Mesodermal cell (in vitro differentiated cells): ENCODE results near the gene CFAP20DC.

Experiments
- H3K27ac ChIP-seq: 2 replicates; pipeline ENCODE4 v1.7.0; 2013; ENCODE audit warnings: mild to moderate bottlenecking, low read depth, low read length, moderate library complexity; ENCODE audit not compliant: severe bottlenecking
- H3K36me3 ChIP-seq: 2 replicates; pipeline ENCODE4 v1.7.1; 2013; ENCODE audit warnings: mild to moderate bottlenecking, low read length, moderate library complexity; ENCODE audit not compliant: control insufficient read depth, insufficient read depth
- H3K4me1 ChIP-seq: one replicate; pipeline ENCODE4 v1.7.1; 2013; ENCODE audit warnings: mild to moderate bottlenecking, low read length; ENCODE audit not compliant: insufficient read depth, control insufficient read depth, poor library complexity, severe bottlenecking
- H3K4me3 ChIP-seq: 2 replicates; pipeline ENCODE4 v1.7.0; 2013; ENCODE audit warnings: low read length, control low read depth, mild to moderate bottlenecking; ENCODE audit not compliant: insufficient read depth, poor library complexity, severe bottlenecking; ENCODE audit errors: extremely low read depth
- H3K9me3 ChIP-seq: 2 replicates; pipeline ENCODE4 v1.7.1; 2013; ENCODE audit warnings: mild to moderate bottlenecking, low read length, moderate library complexity; ENCODE audit not compliant: control insufficient read depth
- WGBS, 2 experiments: methylation state at CpG; one replicate each; pipeline ENCODE4 v1.1.5; 2013; ENCODE audit warnings: missing lambda C conversion rate in 2 of 2; ENCODE audit not compliant: insufficient coverage in 2 of 2; 5-methylcytosine and 5-hydroxymethylcytosine counted together

The CFAP20DC gene

DNA sequence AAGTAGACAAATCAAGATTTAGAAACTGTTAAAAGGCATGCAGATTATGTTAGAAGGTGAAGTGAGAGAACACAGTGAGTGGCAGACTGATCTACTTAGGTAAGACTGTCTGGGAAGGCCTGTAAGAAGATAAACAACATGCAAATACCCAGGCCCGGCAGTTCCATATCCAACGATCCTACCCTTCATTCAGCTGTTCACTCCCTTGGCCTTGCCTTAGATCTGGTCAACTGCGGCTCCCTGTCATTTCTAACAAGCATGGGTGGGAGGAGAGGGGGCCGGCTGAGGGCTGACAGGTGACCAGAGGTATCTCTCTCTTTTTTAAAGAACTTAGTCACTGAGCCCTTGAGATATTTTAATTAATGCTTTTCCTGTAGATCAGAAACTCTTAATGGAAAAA is 298.6 kb downstream of the CFAP20DC start:
- Histone ChIP-seq H3K36me3 (no peaks in the 10 kb centered on the region), H3K4me1 (no peaks in the 10 kb centered on the region), H3K27ac (no peak overlapping the region), H3K9me3 (no peaks in the 10 kb centered on the region), H3K4me3 (no peak overlapping the region)
- WGBS, 2 experiments = 89% methylated on average over 3 of the region's 4 CpGs; no CpG with 5 or more reads in 1 of the 2 experiments

DNA sequence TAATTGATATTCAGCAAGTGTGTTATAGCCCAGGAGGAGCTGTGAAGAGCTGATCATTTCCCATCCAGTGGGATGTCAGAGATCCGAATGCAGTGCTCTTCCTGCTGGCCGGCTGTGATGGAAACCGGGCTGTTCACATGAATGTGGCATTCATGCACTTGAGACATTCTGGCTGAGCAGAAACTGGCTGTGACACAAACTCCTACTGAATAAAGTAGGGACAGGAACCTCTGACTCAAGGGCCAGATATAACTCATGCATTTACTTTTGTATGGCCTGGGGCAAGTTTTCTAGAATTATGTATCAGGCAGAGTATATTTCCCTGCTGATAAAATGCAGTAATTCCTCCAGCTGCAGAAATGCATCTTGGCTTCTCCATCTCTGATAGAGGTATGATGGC is 299.9 kb downstream of the CFAP20DC start:
- H3K4me3 ChIP-seq = no peak overlapping the region
- WGBS, 2 experiments = 93 to 100% methylated on average over 3 of the region's 3 CpGs
- no peaks in the 10 kb centered on the region for H3K4me1 ChIP-seq
- H3K36me3 ChIP-seq = no peaks in the 10 kb centered on the region
- no peaks in the 10 kb centered on the region for H3K9me3 ChIP-seq
- no peak overlapping the region for H3K27ac ChIP-seq

DNA sequence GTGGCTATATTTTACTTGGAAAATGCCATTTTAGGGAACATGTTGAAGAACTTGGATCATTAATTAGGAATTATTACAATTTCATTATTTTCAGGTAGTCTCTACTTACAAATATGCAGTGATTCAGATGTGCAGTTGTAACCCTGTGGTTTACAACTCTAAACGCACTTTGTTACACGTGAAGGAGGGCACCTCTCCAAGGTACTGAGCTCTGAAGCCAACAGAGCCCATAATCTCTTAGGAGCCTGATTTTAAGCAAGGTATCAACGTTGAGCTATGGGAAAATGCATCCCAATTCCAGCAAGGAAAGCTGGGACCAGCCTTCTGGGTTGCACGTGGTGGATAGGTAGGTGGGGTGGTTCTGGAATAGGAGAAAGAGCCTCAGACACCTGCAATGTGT is 301.8 kb downstream of the CFAP20DC start:
- 57 to 65% methylated on average over 4 of the region's 4 CpGs for WGBS, 2 experiments
- no peak overlapping the region for H3K27ac ChIP-seq
- H3K4me1 ChIP-seq = no peaks in the 10 kb centered on the region
- H3K36me3 ChIP-seq = no peaks in the 10 kb centered on the region
- H3K9me3 ChIP-seq = no peaks in the 10 kb centered on the region
- no peak overlapping the region for H3K4me3 ChIP-seq

DNA sequence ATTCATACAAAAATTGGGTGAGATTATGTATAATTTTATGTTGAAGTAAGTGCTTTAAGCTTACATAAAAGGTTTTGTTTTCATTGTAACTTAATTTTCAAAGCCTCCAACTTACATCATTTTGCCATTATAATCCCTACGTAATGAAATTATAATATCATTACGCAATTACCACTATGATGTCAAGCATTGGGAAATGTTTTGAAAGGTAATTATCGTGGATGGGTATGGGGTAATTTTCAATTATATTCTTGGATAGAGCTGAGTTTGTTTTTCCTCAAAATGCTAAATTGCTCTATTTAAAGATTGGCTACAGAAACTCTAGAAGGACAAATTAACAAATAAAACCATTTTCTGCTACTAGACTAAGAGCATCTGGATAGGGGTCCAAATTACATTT is 303.1 kb downstream of the CFAP20DC start:
- H3K27ac ChIP-seq = no peak overlapping the region
- no peaks in the 10 kb centered on the region for H3K36me3 ChIP-seq
- H3K9me3 ChIP-seq = no peaks in the 10 kb centered on the region
- H3K4me1 ChIP-seq = no peaks in the 10 kb centered on the region
- H3K4me3 ChIP-seq = no peak overlapping the region
- no CpG with 5 or more reads among the region's 3 CpGs for WGBS, 2 experiments

DNA sequence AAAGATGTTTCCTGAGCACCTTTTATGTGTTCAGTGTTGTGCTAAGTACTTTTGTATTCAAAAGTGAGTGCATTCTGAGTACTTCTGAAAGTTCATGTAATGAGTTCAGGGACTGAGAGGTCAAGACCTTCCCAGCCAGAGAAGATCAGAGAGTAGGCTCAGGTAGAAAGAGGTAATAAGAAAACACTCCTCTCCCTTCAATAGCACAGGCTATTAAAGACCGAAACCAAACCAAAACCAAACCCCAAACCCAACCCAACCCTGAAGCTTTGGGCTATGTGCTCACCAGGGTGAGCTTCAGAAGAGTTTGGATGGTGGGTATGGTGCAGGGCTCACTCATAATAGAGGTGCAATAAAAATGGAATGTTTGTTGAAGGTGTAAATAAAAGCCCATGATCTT is 306.5 kb downstream of the CFAP20DC start:
- Histone ChIP-seq H3K9me3 (no peaks in the 10 kb centered on the region), H3K36me3 (no peaks in the 10 kb centered on the region), H3K4me3 (no peak overlapping the region), H3K27ac (no peak overlapping the region), H3K4me1 (no peaks in the 10 kb centered on the region)
- WGBS, 2 experiments = no CpG with 5 or more reads among the region's 1 CpG

DNA sequence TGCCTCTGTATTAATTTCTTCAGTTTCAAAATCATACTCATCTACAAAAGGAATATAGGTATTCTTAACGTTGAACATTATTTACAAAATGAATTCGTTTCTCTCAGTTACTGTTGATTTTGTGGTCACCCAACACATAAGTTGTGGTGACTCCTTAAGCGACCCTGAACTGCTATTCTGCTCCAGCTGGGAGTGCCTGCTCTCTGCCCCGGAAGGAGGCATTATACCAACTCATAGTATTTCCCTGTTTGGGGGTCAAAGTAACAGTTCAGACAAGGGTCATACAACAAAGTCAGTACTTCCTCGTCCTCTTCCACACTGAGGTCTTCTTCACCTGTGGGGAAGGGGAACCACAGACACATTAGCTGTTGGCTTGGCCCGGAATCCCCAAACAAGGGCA is 307.6 kb downstream of the CFAP20DC start:
- no peaks in the 10 kb centered on the region for H3K36me3 ChIP-seq
- H3K4me1 ChIP-seq = no peaks in the 10 kb centered on the region
- WGBS, 2 experiments = 91 to 92% methylated on average over 5 of the region's 6 CpGs
- H3K4me3 ChIP-seq = no peak overlapping the region
- no peak overlapping the region for H3K27ac ChIP-seq
- H3K9me3 ChIP-seq = no peaks in the 10 kb centered on the region

DNA sequence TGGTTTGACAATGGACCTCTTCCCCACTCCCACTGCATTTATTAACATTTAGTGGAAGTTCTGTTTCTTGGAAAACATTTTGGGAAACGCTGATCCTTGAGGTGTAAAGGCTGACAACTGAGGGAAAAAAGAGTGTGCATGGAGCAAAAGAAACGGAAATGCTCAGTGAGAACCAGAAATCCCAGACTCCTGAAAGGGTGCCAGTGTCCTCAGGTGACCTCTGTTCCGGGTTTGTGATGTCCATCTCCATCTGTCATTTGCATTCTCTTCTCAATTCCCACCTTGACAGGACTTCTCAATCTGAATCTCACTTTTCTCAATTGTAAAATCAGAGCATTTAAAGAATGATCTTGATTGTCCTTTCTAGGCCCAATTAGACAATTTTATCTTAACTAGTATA is 312.2 kb downstream of the CFAP20DC start:
- Histone ChIP-seq H3K4me1 (no peaks in the 10 kb centered on the region), H3K4me3 (no peak overlapping the region), H3K27ac (no peak overlapping the region), H3K9me3 (no peaks in the 10 kb centered on the region), H3K36me3 (no peaks in the 10 kb centered on the region)
- WGBS, 2 experiments = 84 to 90% methylated on average over 2 to 3 of the region's 3 CpGs

DNA sequence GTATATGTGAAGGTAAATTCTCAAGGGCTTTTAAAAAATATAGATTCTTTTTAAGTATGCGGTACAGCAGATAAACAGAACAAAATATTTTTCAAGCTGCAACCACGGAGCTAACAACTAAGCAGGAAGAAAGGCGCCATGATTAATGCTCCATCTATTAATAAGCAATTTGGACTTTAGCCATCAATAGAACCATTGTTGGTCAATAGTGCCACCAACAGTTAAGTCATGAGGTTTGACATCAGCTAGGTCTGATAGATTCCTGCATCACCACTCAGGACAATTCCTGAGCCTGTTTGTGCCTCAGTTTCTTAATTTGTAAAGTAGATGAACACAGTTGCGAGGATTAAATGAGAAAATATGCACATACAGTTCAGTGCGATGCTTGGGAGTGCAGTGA is 318.2 kb downstream of the CFAP20DC start:
- no peaks in the 10 kb centered on the region for H3K4me1 ChIP-seq
- H3K9me3 ChIP-seq = no peaks in the 10 kb centered on the region
- H3K36me3 ChIP-seq = no peaks in the 10 kb centered on the region
- WGBS, 2 experiments = 94 to 98% methylated on average over 3 to 5 of the region's 5 CpGs
- no peak overlapping the region for H3K27ac ChIP-seq
- no peak overlapping the region for H3K4me3 ChIP-seq

DNA sequence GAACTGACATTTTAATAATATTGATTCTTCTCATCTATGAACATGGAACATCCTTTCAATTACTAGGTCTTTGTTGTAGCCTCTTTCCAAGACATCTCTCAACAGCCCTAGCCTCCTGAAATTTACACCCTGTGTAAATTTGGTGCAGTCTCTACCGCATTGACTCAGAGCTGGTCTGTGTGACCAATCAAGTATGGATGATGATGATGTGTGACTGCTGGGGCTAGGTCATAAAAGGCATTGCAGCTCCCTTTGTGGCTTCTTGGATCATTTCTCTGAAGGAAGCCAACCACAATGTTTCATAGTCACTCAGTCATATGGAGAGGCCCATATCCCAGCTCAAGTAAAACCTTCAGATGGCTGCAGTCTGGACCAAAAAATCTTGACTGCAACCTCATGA is 321.1 kb downstream of the CFAP20DC start:
- Histone ChIP-seq H3K4me3 (no peak overlapping the region), H3K27ac (no peak overlapping the region), H3K9me3 (no peaks in the 10 kb centered on the region), H3K36me3 (no peaks in the 10 kb centered on the region), H3K4me1 (no peaks in the 10 kb centered on the region)
- no CpG with 5 or more reads among the region's 1 CpG for WGBS, 2 experiments

DNA sequence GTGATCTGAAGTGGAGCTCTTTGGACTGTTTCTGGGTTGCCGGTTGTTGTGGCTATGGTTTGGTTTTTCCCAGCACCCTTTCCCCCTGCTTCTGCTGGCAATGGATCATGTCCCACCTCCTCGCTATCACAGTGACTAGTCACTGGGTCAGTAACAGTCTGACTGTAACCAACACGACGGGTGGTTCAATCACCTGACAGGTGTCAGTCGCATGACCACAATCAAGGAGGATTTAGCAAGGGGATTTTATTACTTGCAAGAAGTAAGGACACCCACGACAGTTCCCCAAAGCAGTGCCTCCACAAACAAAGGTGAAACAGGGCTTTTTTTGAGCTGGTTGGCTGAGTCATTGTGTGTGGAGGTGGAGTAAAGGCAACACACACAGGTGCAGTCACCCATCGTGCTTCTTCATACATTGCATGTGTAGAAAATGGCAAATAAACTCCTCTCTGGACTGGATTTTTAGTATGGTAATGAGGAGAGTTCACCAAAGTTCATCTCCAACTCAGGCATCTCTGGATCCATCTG is 324.4 kb downstream of the CFAP20DC start:
- Histone ChIP-seq H3K27ac (no peak overlapping the region), H3K4me3 (no peak overlapping the region), H3K9me3 (no peaks in the 10 kb centered on the region), H3K4me1 (no peaks in the 10 kb centered on the region), H3K36me3 (no peaks in the 10 kb centered on the region)
- 83 to 94% methylated on average over 4 of the region's 7 CpGs for WGBS, 2 experiments

DNA sequence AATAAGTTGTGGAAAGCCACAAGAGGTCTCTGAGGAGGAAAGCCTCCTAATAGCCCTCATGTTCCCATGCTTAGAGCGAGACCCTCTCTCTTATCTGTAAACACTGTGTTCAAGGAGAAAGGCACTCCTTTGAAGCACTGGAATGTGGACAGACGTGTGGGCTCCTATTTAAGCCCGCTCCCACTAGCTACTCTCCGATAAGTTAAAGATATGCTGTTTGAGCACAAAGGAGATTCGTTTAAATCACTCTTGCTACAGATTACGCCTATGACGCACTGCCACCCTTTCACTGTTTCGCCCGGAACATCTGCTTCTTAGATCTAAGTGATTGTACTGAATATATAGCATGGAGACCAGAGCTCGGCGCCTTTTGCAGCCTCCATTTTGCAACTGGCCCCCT is 325.5 kb downstream of the CFAP20DC start:
- Histone ChIP-seq H3K9me3 (no peaks in the 10 kb centered on the region), H3K4me3 (no peak overlapping the region), H3K36me3 (no peaks in the 10 kb centered on the region), H3K4me1 (no peaks in the 10 kb centered on the region), H3K27ac (no peak overlapping the region)
- WGBS, 2 experiments = 81 to 96% methylated on average over 7 to 9 of the region's 11 CpGs
